Measurements from ENCODE around the gene VRTN. TPM values are rescaled to one million over a fixed set of nuclear protein-coding genes. Genes with fewer than 3 reads are reported as not detected.

The VRTN gene
- total RNA-seq (2021), result 104 and 105 TPM in 2 replicates
- long read RNA-seq, transcript VRTN-201 (2 exons, 3,466 nt), result major isoform, 557 of 687 reads
- long read RNA-seq, partial matches to known transcripts, result 101 of 687 reads
- long read RNA-seq, other reads (novel, unspliced or antisense), result 29 of 687 reads

GRCh38 chr14:74348241-74348734 lies at the start of gene VRTN:
TSS of gene VRTN (plus strand) at chr14:74348471. CDS start at chr14:74356784, 8,313 bp downstream.
- Histone ChIP-seq H2BK5ac (ENCODE audit: insufficient read length, low read length) (no peak within 1 kb of the TSS), H3K79me1 (ENCODE audit: insufficient read depth, low read depth, low read length, poor library complexity, severe bottlenecking) (no peaks in the 10 kb centered on the region), H3K27ac (ENCODE audit: insufficient read length, low read depth, low read length) (peak within 1 kb of the TSS; percentile 6), H3K18ac (ENCODE audit: insufficient read length, low read depth, low read length) (peak within 1 kb of the TSS; percentile 45), H4K91ac (ENCODE audit: insufficient read length, low read depth, low read length) (peak within 1 kb of the TSS; percentile 33), H3T11ph (ENCODE audit: low read length) (no peak within 1 kb of the TSS), H3K4me1 (ENCODE audit: insufficient read depth, low read length) (peaks cover 3% of the 10 kb centered on the region; the same call in 1 of the 2 replicates), H3K4ac (ENCODE audit: low read depth, low read length) (peak within 1 kb of the TSS; percentile 2; the same call in 1 of the 2 replicates), H3K27me3 (ENCODE audit: insufficient read depth, low read length) (no peaks in the 10 kb centered on the region), H3K79me2 (ENCODE audit: insufficient read depth, low read length) (peaks cover 45% of the 10 kb centered on the region), H2BK15ac (ENCODE audit: low read depth, low read length) (no peak within 1 kb of the TSS), H3K9me3 (ENCODE audit: control insufficient read depth, low read depth, low read length) (no peaks in the 10 kb centered on the region), H4K8ac (replicated peaks; ENCODE audit: insufficient read length, low read depth, low read length) (no peak within 1 kb of the TSS), H3K4me2 (ENCODE audit: insufficient read depth, insufficient read length, low read length) (peak within 1 kb of the TSS; percentile 90), H3K23me2 (ENCODE audit: insufficient read length, low read depth, low read length, poor library complexity, severe bottlenecking) (peaks cover 29% of the 10 kb centered on the region), H2BK12ac (ENCODE audit: insufficient read length, low read depth, low read length) (no peak within 1 kb of the TSS), H4K20me1 (ENCODE audit: control insufficient read depth, insufficient read depth, insufficient read length) (no peaks in the 10 kb centered on the region), H2BK120ac (ENCODE audit: low read depth, low read length, poor library complexity, severe bottlenecking) (no peak within 1 kb of the TSS), H2AK5ac (ENCODE audit: insufficient read length, low read length) (no peak within 1 kb of the TSS), H3K23ac (ENCODE audit: insufficient read length, low read depth, low read length) (no peak within 1 kb of the TSS), H3K9ac (ENCODE audit: extremely low read depth, insufficient read length, low read length) (peak within 1 kb of the TSS; percentile 76), H2BK20ac (ENCODE audit: low read depth, low read length, poor library complexity, severe bottlenecking) (no peak within 1 kb of the TSS), H4K5ac (ENCODE audit: insufficient read length, low read depth, low read length) (no peak within 1 kb of the TSS), H3K56ac (ENCODE audit: insufficient read length, low read depth, low read length) (no peak within 1 kb of the TSS), H3K14ac (ENCODE audit: insufficient read depth, low read length) (peak within 1 kb of the TSS; percentile 76), H2AFZ (ENCODE audit: low read length) (no peak within 1 kb of the TSS)
- peaks cover 13 to 24% (median 23%) of the 10 kb centered on the region in 3 experiments; a peak in 6 of 7 replicates for H3K36me3 Mint-ChIP-seq (ENCODE audit: insufficient read depth in 1 of 3, low read depth in 3 of 3)
- DNase-seq, result peak; percentile 66
- H3K4me1 Mint-ChIP-seq, result peaks cover 49 to 57% of the 10 kb centered on the region in 2 experiments
- no CpG with 5 or more reads among the region's 12 CpGs for WGBS (ENCODE audit: extremely low coverage, insufficient read length, low lambda C conversion rate)
- no peaks in the 10 kb centered on the region for H3K27me3 Mint-ChIP-seq (ENCODE audit: low read depth)
- H3K27ac Mint-ChIP-seq, result peak within 1 kb of the TSS; percentile 94 to 98 (median 97)
- peak within 1 kb of the TSS; percentile 92 to 96 for H3K4me3 Mint-ChIP-seq
- TF ChIP-seq CTCF (conservative IDR thresholded peaks at IDR 0.05), result no peak
- H3K9me3 Mint-ChIP-seq, result no peaks in the 10 kb centered on the region; a peak in 1 of 5 replicates
